ENCODE measurements around the gene TMEM171.

- TF ChIP-seq POLR2A (IDR thresholded peaks at IDR 0.05) (no peak), CTCF (IDR thresholded peaks at IDR 0.05) (no peak)
Measured at GRCh38 chr5:73097740-73098139, 22.6 kb upstream of the TMEM171 start.
